ENCODE data around the gene ARHGAP15.

DNA sequence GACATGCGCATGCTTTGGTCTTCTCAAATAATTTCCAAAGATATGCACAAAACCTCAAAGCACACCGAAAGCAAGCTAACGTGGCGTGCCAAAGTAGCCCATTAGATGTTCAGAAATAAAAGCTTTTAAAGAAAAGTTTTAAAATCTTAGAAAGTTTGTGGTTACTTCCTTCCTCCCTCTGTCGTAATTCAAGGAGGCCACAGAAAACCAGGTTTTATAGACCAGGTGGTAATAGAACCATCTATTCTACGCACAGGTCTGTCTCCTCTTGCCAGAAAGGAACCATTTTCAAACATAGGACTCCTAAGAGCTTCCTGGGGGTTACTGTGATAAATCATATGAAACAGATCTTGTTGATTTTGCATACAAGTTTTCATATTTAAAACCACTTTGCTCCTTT is 487.2 kb downstream of the ARHGAP15 start:
- TF ChIP-seq, protein P1, sequence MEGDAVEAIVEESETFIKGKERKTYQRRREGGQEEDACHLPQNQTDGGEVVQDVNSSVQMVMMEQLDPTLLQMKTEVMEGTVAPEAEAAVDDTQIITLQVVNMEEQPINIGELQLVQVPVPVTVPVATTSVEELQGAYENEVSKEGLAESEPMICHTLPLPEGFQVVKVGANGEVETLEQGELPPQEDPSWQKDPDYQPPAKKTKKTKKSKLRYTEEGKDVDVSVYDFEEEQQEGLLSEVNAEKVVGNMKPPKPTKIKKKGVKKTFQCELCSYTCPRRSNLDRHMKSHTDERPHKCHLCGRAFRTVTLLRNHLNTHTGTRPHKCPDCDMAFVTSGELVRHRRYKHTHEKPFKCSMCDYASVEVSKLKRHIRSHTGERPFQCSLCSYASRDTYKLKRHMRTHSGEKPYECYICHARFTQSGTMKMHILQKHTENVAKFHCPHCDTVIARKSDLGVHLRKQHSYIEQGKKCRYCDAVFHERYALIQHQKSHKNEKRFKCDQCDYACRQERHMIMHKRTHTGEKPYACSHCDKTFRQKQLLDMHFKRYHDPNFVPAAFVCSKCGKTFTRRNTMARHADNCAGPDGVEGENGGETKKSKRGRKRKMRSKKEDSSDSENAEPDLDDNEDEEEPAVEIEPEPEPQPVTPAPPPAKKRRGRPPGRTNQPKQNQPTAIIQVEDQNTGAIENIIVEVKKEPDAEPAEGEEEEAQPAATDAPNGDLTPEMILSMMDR (IDR thresholded peaks at IDR 0.05): no peak
- no peak for TF ChIP-seq POLR2A (IDR thresholded peaks at IDR 0.05)

Measured in esophagus squamous epithelium (tissue), 4 donors.